ENCODE data around the gene TBX3.

- TF ChIP-seq CTCF (IDR thresholded peaks at IDR 0.05) (no peak), POLR2A (IDR thresholded peaks at IDR 0.05) (no peak)
Measured at GRCh38 chr12:114696443-114697242, 12.7 kb upstream of the TBX3 start.
